GM19023 (cell line): ENCODE measurements around the gene YBX2.
A peak's percentile ranks its signal among the peaks of the same experiment; 100 is the strongest.

Experiments
- ATAC-seq: cut with Tn5 transposase; IDR thresholded peaks from one replicate; pipeline ENCODE4 v1.9.1; 2021; ENCODE audit warnings: mild to moderate bottlenecking, moderate library complexity; ENCODE audit not compliant: unreplicated experiment

YBX2 gene

DNA sequence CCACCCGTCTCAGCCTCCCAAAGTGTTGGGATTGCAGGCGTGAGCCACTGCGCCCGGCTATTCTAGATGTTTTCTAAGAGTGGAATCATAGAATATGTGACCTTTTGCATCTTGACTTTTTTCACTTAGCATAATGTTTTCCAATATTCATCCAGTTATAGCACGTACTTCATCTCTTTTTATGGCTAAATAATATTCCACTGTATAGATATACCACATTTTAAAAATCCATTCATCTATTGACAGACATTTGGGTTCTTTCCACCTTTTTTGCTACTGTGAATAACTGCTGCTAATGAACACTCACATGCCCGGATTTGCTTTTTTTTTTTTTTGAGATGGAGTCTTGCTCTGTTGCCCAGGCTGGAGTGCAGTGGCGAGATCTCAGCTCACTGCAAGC is 9.7 kb upstream of the YBX2 start:
- no peak for ATAC-seq

- no peak for ATAC-seq
Measured at GRCh38 chr17:7296189-7296861, 1.9 kb upstream of the YBX2 start.

DNA sequence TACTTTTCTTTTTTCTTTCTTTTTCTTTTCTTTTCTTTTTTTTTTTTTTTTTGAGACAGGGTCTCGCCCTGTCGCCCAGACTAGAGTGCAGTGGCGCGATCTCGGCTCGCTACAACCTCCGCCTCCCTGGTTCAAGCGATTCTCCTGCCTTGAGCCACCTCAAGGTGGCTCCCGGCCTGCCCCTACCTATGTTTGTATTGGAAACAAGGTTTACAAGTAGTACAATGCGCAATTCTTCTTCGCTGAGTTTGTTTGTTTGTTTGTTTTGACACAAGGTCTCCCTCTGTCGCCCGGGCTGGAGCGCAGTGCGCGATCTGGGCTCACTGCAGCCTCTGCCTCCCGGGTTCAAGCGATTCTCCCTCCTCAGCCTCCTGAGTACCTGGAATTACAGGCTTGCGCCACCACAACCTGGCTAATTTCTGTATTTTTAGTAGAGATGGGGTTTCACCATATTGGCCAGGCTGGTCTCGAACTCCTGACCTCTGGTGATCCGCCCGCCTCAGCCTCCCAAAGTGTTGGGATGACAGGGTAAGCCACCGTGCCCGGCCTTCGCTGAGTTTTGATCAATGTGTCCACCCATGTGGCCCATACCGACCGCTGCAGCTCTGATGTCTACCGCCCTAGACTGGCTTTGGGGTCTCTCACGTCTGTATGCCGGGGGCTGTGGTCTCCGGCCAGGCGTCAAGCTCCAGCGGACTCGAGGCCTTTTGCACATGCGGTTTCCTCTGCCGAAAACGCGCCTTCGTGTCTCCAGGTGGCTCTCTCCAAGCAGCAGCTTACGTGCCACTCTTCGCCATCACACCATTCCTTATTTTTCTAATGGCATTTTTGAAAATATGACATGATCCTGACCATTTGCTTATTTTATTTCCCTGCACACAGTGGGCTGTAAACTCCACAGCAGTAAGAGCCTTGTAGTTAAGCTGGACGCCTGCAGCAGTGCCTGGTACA is 1.1 kb upstream of the YBX2 start:
- ATAC-seq, result no peak

DNA sequence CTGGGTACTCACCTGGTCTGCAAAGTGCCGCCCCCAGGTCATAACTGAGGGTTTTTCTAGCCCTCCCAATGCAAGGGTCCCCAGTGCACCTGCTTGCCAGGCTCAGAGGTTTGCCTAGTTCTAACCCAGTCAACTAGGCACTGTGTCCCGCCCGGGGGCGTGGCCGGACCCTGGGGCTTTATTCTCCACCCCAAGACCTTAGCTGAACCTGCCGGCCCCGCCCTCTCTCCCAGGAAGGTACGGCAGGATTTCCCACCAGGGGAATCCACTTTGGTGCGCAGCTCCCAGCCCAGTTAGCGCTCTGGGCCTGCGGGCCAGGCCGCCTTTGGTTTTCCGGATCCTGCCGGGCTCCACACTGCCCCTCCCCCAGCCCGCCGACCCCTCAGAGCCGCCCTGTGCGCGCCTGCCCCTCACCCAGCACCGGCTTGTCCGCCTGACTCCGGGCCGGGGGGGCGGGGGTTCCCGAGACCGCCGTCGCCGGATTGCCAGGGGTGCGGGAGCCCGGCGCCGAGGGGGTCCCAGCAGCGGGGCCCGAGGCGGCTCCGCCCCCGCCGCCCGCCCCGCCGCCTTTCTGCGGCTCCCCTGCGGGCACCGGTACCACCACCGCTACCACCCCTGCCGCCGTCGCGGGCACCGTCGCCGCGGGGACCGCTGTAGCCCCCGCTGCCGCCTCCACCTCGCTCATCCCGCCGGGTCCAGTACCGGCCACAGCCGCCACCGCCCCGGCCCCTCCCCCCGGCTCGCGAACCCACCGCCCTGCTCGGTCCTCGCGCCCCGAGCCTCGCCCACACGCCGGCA is 424 bp downstream of the YBX2 start:
- no peak for ATAC-seq

DNA sequence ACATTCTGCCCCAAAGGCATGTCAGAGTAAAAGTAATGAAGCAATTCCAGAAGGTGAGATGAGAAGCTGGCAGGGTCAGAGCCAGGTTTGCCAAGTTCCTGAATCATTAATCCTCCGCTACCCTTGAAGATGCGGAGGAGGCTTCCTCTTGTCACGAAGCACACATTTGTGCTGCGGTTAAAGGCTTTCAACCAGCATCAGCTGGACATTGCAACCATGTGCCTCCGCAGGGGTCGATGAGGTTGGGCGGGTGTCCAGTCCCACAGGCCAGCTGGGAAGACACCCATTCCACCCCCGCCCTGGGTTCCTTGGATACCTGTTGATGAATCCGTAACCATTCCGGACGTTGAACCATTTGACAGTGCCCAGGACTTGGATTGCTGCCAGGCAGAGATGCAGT is 1.3 kb downstream of the YBX2 start:
- ATAC-seq, result no peak

DNA sequence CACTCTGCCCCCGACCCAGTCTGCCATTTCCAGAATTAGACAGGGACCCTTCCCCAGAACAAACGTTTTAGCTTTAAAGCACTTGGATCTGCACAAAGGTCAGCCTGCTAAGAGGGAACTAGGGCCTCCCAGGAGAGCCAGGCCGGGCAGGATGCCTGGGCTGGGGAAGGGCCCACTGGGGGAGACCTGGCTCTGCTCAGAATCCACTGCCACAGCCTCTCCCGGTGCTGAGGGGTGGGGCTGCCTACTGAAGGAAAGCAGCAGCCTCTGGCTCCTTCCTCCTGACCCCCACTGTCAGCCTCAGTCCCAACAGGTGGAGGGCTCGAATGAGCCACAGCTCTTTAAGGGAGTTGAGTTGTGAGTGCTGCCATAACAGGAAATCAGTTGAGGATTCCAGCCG is 1.7 kb downstream of the YBX2 start:
- ATAC-seq, result no peak

DNA sequence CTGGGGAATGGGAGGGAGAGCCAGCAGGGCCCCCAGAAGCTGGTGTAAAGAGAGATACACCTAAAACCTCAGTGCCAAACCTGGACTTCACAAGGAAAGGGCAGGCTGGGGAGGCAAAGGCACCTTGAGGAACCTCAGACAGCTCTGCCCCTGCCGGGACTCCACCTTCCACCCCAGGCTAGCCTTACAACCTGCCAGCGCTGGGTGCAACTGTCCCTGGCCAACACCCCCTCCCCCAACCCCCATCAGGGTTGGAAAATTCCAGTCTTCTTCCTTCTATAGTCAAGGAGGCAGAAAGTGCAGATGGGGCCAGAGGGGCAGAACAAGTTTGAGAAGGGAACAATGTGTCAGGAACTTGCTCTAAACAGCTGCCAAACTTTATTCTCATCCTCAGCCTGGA is 2.2 kb downstream of the YBX2 start:
- ATAC-seq, result no peak

DNA sequence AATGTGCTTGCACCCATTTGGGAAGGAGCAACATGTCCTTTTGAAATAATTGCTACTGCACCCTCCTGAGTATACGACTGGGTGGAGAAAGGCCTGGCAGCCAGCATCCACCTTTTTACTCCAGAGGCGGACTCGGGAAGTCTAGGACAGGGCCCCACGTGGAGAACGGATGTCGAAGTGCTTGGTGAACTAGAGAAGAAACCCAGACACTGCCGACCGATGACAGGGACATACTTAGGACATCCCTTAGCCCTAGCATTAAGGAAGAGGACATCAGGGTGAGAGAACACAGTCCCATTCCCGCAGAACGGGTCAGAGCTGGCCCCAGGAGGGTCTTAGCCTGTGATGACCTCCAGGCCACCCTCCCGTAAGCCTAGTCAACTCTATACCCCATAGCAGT is 3.8 kb downstream of the YBX2 start:
- ATAC-seq, result no peak

- no peak for ATAC-seq
Measured at GRCh38 chr17:7290166-7290565, 4.3 kb downstream of the YBX2 start.

DNA sequence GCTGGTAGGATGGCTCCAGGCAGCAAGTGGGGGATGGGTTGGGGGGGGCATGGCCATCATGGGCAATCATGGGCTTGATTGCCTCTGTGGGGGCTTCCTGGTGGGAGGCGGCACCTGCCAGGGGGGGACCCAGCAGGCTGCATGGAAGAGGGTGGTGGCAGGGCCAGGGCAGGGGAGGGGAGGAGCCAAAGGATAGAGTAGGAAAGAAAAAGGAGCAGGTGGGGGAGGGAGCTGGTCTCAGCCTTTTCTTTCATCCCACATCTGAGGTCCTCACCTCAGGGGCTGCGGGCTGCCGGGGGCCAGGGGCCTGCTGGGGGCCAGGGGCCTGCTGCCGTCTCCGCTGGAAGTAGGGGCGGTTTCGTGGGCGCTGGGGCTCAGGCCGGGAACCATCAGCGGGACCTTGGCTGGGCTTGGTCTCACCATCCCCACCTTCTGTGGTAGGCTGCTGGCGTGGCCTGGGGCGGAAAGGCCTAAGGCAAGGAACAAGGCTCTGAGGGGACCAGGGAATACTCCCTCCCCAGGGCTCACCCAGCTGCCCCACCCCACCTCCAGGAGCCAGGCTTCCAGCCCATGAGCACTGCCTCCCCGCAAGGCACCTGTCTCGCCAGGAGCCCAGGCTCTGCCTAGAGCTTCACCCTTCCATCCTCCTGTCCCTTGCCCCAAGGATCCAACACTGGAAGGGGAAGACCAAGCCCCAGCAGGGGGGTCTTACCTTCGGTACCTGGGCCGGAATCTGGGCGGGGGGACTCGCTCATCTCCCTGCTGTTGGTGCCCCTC is 5.0 kb downstream of the YBX2 start:
- no peak for ATAC-seq

- ATAC-seq, result no peak
Measured at GRCh38 chr17:7285679-7286078, 8.8 kb downstream of the YBX2 start.

GRCh38 chr17:7284911-7285310 is 9.5 kb downstream of the YBX2 start:
- ATAC-seq, result no peak

GRCh38 chr17:7283471-7284216 is 10.8 kb downstream of the YBX2 start:
- no peak for ATAC-seq

DNA sequence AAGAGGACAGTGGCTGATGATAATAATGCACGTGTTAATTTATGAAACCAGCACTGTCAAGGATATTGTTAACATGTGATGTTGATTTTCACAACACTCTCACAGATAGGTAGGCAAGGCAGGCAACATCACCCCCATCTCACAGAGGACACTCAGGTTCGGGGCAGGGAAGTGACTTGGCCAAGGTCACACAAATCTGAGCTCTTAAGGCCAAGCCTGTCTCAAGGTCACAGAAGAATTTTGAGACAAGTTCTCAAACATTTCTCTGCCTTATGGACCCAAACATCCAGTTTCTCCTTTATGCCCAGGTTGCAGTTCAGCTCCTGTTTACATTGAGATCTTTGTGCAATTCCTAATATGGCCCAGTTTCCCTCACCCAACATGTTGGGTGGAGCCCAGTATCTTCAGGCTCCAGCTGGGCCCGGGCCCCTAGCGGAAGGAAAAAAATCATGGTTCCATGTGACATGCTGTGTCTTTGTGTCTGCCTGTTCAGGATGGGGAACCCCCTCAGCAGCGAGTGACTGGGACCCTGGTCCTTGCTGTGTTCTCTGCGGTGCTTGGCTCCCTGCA is 11.6 kb downstream of the YBX2 start:
- no peak for ATAC-seq

- ATAC-seq, result no peak
Measured at GRCh38 chr17:7281953-7282751, 12.3 kb downstream of the YBX2 start.

- ATAC-seq, result peak; percentile 54
Measured at GRCh38 chr17:7281074-7281952, 13.1 kb downstream of the YBX2 start, which contains the start of gene SLC2A4. Gene SLC2A4, plus strand, starts transcription at chr17:7281718. Its CDS starts 217 bp downstream, at chr17:7281935.

DNA sequence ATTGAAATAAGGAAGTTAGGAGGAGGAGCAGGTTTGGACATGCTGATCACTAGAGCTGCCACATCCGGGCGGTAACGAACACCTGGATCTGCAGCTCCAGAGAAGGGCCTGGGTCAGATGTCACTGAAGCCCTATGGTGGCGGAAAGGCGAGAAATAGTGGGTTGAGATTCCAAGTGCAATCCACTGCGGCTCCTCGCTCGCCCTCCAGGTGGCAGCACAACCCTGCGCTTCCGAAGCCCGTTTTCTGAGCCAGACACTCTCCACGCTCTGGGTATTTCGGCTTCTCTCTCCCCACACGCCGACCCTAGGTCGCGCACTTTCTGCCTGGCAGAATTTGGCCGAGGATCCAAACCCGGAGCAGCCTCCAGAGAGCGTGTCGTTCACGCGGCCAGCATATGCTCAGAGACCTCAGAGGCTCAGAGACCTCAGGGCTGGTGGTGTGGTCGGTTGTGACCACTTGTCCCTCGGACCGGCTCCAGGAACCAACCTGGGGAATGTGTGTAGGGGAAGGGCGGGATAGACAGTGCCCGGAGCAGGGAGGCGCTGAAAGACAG is 13.8 kb downstream of the YBX2 start:
- peak; percentile 61 for ATAC-seq
